ENCODE measurements around the gene REXO4.

DNA sequence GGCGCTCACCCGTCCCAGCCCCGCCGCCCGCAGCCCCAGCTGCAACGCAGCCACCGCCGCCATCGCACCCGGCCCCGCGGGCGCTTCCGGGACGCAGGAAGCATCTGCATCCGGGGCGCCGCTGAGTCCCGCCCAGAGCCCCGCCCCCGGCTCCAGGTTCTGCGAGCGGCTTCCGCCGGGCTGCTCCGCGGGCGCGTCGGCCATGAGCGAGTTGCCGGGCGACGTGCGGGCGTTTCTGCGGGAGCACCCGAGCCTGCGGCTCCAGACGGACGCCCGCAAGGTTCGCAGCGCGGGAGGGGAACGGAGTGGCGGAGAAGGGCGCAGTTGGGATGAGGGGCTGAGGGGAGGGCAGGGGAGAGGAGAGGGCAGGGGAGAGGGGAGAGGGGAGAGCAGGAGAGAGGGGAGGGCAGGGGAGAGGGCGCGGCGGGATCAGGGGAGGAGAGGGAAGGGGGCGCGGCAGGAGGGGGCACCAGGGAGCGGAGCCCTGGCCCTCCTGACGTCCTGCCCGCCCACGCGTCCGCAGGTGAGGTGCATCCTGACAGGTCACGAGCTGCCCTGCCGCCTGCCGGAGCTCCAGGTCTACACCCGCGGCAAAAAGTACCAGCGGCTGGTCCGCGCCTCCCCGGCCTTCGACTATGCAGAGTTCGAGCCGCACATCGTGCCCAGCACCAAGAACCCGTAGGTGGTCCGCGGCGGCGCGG lies 61.3 kb downstream of the REXO4 start, which contains the start of the genes SURF1 and SURF2:
- TF ChIP-seq, protein P1, sequence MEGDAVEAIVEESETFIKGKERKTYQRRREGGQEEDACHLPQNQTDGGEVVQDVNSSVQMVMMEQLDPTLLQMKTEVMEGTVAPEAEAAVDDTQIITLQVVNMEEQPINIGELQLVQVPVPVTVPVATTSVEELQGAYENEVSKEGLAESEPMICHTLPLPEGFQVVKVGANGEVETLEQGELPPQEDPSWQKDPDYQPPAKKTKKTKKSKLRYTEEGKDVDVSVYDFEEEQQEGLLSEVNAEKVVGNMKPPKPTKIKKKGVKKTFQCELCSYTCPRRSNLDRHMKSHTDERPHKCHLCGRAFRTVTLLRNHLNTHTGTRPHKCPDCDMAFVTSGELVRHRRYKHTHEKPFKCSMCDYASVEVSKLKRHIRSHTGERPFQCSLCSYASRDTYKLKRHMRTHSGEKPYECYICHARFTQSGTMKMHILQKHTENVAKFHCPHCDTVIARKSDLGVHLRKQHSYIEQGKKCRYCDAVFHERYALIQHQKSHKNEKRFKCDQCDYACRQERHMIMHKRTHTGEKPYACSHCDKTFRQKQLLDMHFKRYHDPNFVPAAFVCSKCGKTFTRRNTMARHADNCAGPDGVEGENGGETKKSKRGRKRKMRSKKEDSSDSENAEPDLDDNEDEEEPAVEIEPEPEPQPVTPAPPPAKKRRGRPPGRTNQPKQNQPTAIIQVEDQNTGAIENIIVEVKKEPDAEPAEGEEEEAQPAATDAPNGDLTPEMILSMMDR (IDR thresholded peaks at IDR 0.05), result no peak
- TF ChIP-seq ZNF219 (CRISPR knock-in tag; IDR thresholded peaks at IDR 0.05; ENCODE audit: borderline replicate concordance), result no peak
- TF ChIP-seq HMGA2 (CRISPR knock-in tag; IDR thresholded peaks at IDR 0.05), result no peak
- peak; percentile 43 for TF ChIP-seq GABPB1 (CRISPR knock-in tag; IDR thresholded peaks at IDR 0.05)
- TF ChIP-seq MAX (CRISPR knock-in tag; IDR thresholded peaks at IDR 0.05), result peak; percentile 66; the same call in 1 of the 2 replicates
